ENCODE measurements around the gene TLCD5. TPM values are rescaled to one million over a fixed set of nuclear protein-coding genes. Genes with fewer than 3 reads are reported as not detected.
A peak's percentile ranks its signal among the peaks of the same experiment; 100 is the strongest.

Gene TLCD5
- total RNA-seq, 2 experiments from 2014 or later: 0.77 to 0.86 TPM

GRCh38 chr11:120335908-120336640 is 11.0 kb downstream of the TLCD5 start, which contains the start of gene ARHGEF12:
Gene ARHGEF12 (plus strand): TSS chr11:120336413. CDS start chr11:120337244, 831 bp downstream.
- peak within 1 kb of the TSS; percentile 67 for H3K27ac Mint-ChIP-seq
- peaks cover 60% of the 10 kb centered on the region for H3K27me3 Mint-ChIP-seq
- DNase-seq (peak; percentile 86), ATAC-seq (ENCODE audit: low read depth) (peak; percentile 71)
- peaks cover 28% of the 10 kb centered on the region for H3K4me1 Mint-ChIP-seq
- peaks cover 2% of the 10 kb centered on the region for H3K36me3 Mint-ChIP-seq
- POLR2A ChIA-PET: interaction anchor here (0.6 to 1.3 kb wide), 3 partner anchors 9 to 156 kb away, joined by 3 to 4 read pairs (median 3); no protein-coding TSS in a partner anchor
- no peaks in the 10 kb centered on the region for H3K9me3 Mint-ChIP-seq
- peak within 1 kb of the TSS; percentile 91 for H3K4me3 Mint-ChIP-seq

GRCh38 chr11:120336641-120337354 is 11.7 kb downstream of the TLCD5 start:
- POLR2A ChIA-PET: interaction anchor here (0.6 to 1.3 kb wide), 2 partner anchors 10 to 106 kb away, joined by 3 to 4 read pairs; no protein-coding TSS in a partner anchor
- peak; percentile 41 for ATAC-seq (ENCODE audit: low read depth)
- H3K27me3 Mint-ChIP-seq: peaks cover 65% of the 10 kb centered on the region
- DNase-seq: peak; percentile 38
- no peaks in the 10 kb centered on the region for H3K9me3 Mint-ChIP-seq
- peak overlapping the region; percentile 67 for H3K27ac Mint-ChIP-seq
- H3K36me3 Mint-ChIP-seq: peaks cover 2% of the 10 kb centered on the region
- peak overlapping the region; percentile 91 for H3K4me3 Mint-ChIP-seq
- peaks cover 28% of the 10 kb centered on the region for H3K4me1 Mint-ChIP-seq

GRCh38 chr11:120337355-120338106 is 12.4 kb downstream of the TLCD5 start:
- H3K9me3 Mint-ChIP-seq: peaks cover 2% of the 10 kb centered on the region
- ATAC-seq (ENCODE audit: low read depth): no peak
- H3K27me3 Mint-ChIP-seq: peaks cover 67% of the 10 kb centered on the region
- peaks cover 28% of the 10 kb centered on the region for H3K4me1 Mint-ChIP-seq
- DNase-seq: no peak
- POLR2A ChIA-PET: no interaction called here
- H3K4me3 Mint-ChIP-seq: peak overlapping the region; percentile 91
- peaks cover 7% of the 10 kb centered on the region for H3K36me3 Mint-ChIP-seq
- no peak overlapping the region for H3K27ac Mint-ChIP-seq

- POLR2A ChIA-PET: no interaction called here
- H3K27ac Mint-ChIP-seq: no peak overlapping the region
- H3K4me1 Mint-ChIP-seq: peaks cover 26% of the 10 kb centered on the region
These were observed 13.2 kb downstream of the TLCD5 start for GRCh38 chr11:120338107-120338933.

GRCh38 chr11:120339394-120339890 is 14.3 kb downstream of the TLCD5 start:
- POLR2A ChIA-PET: no interaction called here
- no peak overlapping the region for H3K4me3 Mint-ChIP-seq
- ATAC-seq (ENCODE audit: low read depth): no peak
- peaks cover 2% of the 10 kb centered on the region for H3K9me3 Mint-ChIP-seq
- peaks cover 67% of the 10 kb centered on the region for H3K27me3 Mint-ChIP-seq
- no peak overlapping the region for H3K27ac Mint-ChIP-seq
- peaks cover 7% of the 10 kb centered on the region for H3K36me3 Mint-ChIP-seq
- peaks cover 29% of the 10 kb centered on the region for H3K4me1 Mint-ChIP-seq
- no peak for DNase-seq

More at GRCh38 chr11:120338107-120338933, 13.2 kb downstream of the TLCD5 start:
- ATAC-seq (ENCODE audit: low read depth) (no peak), DNase-seq (no peak)
- H3K36me3 Mint-ChIP-seq: peaks cover 7% of the 10 kb centered on the region
- H3K9me3 Mint-ChIP-seq: peaks cover 2% of the 10 kb centered on the region
- H3K4me3 Mint-ChIP-seq: peak overlapping the region; percentile 91
- peaks cover 65% of the 10 kb centered on the region for H3K27me3 Mint-ChIP-seq

GRCh38 chr11:120340529-120340928 is 15.4 kb downstream of the TLCD5 start:
- Mint-ChIP-seq H3K36me3 (peaks cover 7% of the 10 kb centered on the region), H3K27me3 (peaks cover 72% of the 10 kb centered on the region), H3K4me1 (peaks cover 34% of the 10 kb centered on the region), H3K27ac (no peak overlapping the region), H3K9me3 (peaks cover 2% of the 10 kb centered on the region), H3K4me3 (no peak overlapping the region)
- POLR2A ChIA-PET: no interaction called here
- ATAC-seq (ENCODE audit: low read depth) (no peak), DNase-seq (no peak)

- peaks cover 83% of the 10 kb centered on the region for H3K27me3 Mint-ChIP-seq
These were observed 17.1 kb downstream of the TLCD5 start for GRCh38 chr11:120342226-120342625.

GRCh38 chr11:120342678-120343077 is 17.6 kb downstream of the TLCD5 start:
- POLR2A ChIA-PET: no interaction called here
- H3K27me3 Mint-ChIP-seq: peaks cover 83% of the 10 kb centered on the region

More at GRCh38 chr11:120342226-120342625, 17.1 kb downstream of the TLCD5 start:
- no peak for DNase-seq
- ATAC-seq (ENCODE audit: low read depth): no peak
- Mint-ChIP-seq H3K27ac (no peak overlapping the region), H3K9me3 (peaks cover 2% of the 10 kb centered on the region), H3K4me3 (no peak overlapping the region), H3K36me3 (peaks cover 8% of the 10 kb centered on the region), H3K4me1 (peaks cover 33% of the 10 kb centered on the region)
- POLR2A ChIA-PET: no interaction called here

GRCh38 chr11:120343429-120343828 is 18.3 kb downstream of the TLCD5 start:
- H3K27me3 Mint-ChIP-seq: peaks cover 81% of the 10 kb centered on the region
- H3K4me1 Mint-ChIP-seq: peaks cover 24% of the 10 kb centered on the region
- H3K36me3 Mint-ChIP-seq: peaks cover 8% of the 10 kb centered on the region
- H3K4me3 Mint-ChIP-seq: no peak overlapping the region
- POLR2A ChIA-PET: no interaction called here
- no peak overlapping the region for H3K27ac Mint-ChIP-seq
- DNase-seq: no peak
- no peak for ATAC-seq (ENCODE audit: low read depth)
- H3K9me3 Mint-ChIP-seq: peaks cover 2% of the 10 kb centered on the region

More at GRCh38 chr11:120342678-120343077, 17.6 kb downstream of the TLCD5 start:
- DNase-seq (no peak), ATAC-seq (ENCODE audit: low read depth) (no peak)
- Mint-ChIP-seq H3K27ac (no peak overlapping the region), H3K36me3 (peaks cover 8% of the 10 kb centered on the region), H3K9me3 (peaks cover 2% of the 10 kb centered on the region), H3K4me1 (peaks cover 29% of the 10 kb centered on the region), H3K4me3 (no peak overlapping the region)

- H3K36me3 Mint-ChIP-seq: peaks cover 8% of the 10 kb centered on the region
- POLR2A ChIA-PET: no interaction called here
- peak; percentile 82 for ATAC-seq (ENCODE audit: low read depth)
- no peak for DNase-seq
- peaks cover 2% of the 10 kb centered on the region for H3K9me3 Mint-ChIP-seq
- H3K27me3 Mint-ChIP-seq: peaks cover 77% of the 10 kb centered on the region
- peak overlapping the region; percentile 74 for H3K4me3 Mint-ChIP-seq
- peaks cover 21% of the 10 kb centered on the region for H3K4me1 Mint-ChIP-seq
- peak overlapping the region; percentile 65 for H3K27ac Mint-ChIP-seq
These were observed 19.4 kb downstream of the TLCD5 start for GRCh38 chr11:120344302-120345004.

GRCh38 chr11:120346233-120346632 is 21.1 kb downstream of the TLCD5 start:
- DNase-seq (no peak), ATAC-seq (ENCODE audit: low read depth) (no peak)
- Mint-ChIP-seq H3K9me3 (peaks cover 2% of the 10 kb centered on the region), H3K36me3 (peaks cover 8% of the 10 kb centered on the region), H3K27ac (no peak overlapping the region), H3K27me3 (peaks cover 73% of the 10 kb centered on the region), H3K4me1 (peaks cover 14% of the 10 kb centered on the region), H3K4me3 (no peak overlapping the region)
- POLR2A ChIA-PET: no interaction called here

GRCh38 chr11:120350637-120351036 is 25.5 kb downstream of the TLCD5 start:
- ATAC-seq (ENCODE audit: low read depth) (no peak), DNase-seq (no peak)
- Mint-ChIP-seq H3K4me3 (no peak overlapping the region), H3K4me1 (peaks cover 3% of the 10 kb centered on the region), H3K36me3 (peaks cover 3% of the 10 kb centered on the region), H3K27me3 (peaks cover 49% of the 10 kb centered on the region), H3K9me3 (no peaks in the 10 kb centered on the region), H3K27ac (no peak overlapping the region)
- POLR2A ChIA-PET: no interaction called here
